ENCODE data around the gene LENEP. TPM values are rescaled to one million over a fixed set of nuclear protein-coding genes. Genes with fewer than 3 reads are reported as not detected.

The LENEP gene
- total RNA-seq, 1 donor from 2014 or later: not detected

- no peak overlapping the region for H3K4me3 ChIP-seq (ENCODE audit: insufficient read depth, low read depth, low read length)
- no peak for DNase-seq (ENCODE audit: low read depth)
- no peaks in the 10 kb centered on the region for H3K79me2 ChIP-seq (ENCODE audit: insufficient read depth, low read length)
- Mint-ChIP-seq H3K4me3 (ENCODE audit: unreplicated experiment) (no peak overlapping the region), H3K9me3 (ENCODE audit: unreplicated experiment) (no peaks in the 10 kb centered on the region), H3K36me3 (ENCODE audit: low read depth, unreplicated experiment) (peaks cover 13% of the 10 kb centered on the region), H3K4me1 (ENCODE audit: low read depth, unreplicated experiment) (peaks cover 16% of the 10 kb centered on the region), H3K27ac (ENCODE audit: unreplicated experiment) (no peak overlapping the region), H3K27me3 (ENCODE audit: low read depth, unreplicated experiment) (no peaks in the 10 kb centered on the region)
- no peak overlapping the region for H3K4me2 ChIP-seq (ENCODE audit: low read length)
- H4K20me1 ChIP-seq (ENCODE audit: insufficient read depth, low read length): peaks cover 18% of the 10 kb centered on the region
- H3K9ac ChIP-seq (ENCODE audit: low read length): no peak overlapping the region
- FAIRE-seq: no peak
- no peak overlapping the region for H3K27ac ChIP-seq (ENCODE audit: low read depth, low read length)
- H3K9me3 ChIP-seq (ENCODE audit: insufficient read depth, low read depth, low read length): no peaks in the 10 kb centered on the region
- TF ChIP-seq CTCF (IDR thresholded peaks at IDR 0.05; ENCODE audit: insufficient read depth, low read depth, low read length) (no peak), EZH2 (IDR thresholded peaks at IDR 0.05; ENCODE audit: insufficient read depth, low read length) (no peak)
- peaks cover 4% of the 10 kb centered on the region for H3K36me3 ChIP-seq (ENCODE audit: insufficient read depth, low read length)
- H3K27me3 ChIP-seq (ENCODE audit: insufficient read depth, low read length): no peaks in the 10 kb centered on the region
- no peaks in the 10 kb centered on the region for H3K4me1 ChIP-seq (ENCODE audit: insufficient read depth, low read length)
- H2AFZ ChIP-seq (ENCODE audit: low read depth, low read length): no peak overlapping the region
These were observed 47.2 kb upstream of the LENEP start for GRCh38 chr1:154945962-154946850.

DNA sequence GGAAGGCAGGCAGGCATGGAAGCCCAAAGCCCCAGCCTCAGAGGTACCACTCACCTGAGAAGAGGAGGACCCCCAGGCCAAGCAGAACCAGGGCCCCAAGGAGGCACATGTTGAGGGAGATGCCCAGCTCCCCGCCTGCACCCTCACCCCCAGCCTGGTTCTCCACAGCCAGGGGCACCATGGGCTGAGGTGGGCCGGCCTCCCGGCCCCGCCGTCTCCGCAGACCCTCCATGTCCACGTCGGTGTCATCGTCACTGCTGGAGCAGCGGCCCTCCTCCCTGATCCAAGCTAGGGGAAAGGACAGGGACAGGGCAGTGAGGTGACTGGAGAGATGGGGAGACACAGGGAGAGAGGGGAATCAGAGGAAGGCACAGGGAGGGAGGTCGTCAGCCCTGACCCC, 45.3 kb upstream of the LENEP start:
- H3K9me3 Mint-ChIP-seq (ENCODE audit: unreplicated experiment): no peaks in the 10 kb centered on the region
- H3K36me3 ChIP-seq (ENCODE audit: insufficient read depth, low read length): peaks cover 4% of the 10 kb centered on the region
- H4K20me1 ChIP-seq (ENCODE audit: insufficient read depth, low read length): peaks cover 29% of the 10 kb centered on the region
- no peak overlapping the region for H2AFZ ChIP-seq (ENCODE audit: low read depth, low read length)
- no peak overlapping the region for H3K4me2 ChIP-seq (ENCODE audit: low read length)
- no peaks in the 10 kb centered on the region for H3K27me3 Mint-ChIP-seq (ENCODE audit: low read depth, unreplicated experiment)
- no peak overlapping the region for H3K27ac Mint-ChIP-seq (ENCODE audit: unreplicated experiment)
- TF ChIP-seq CTCF (IDR thresholded peaks at IDR 0.05; ENCODE audit: insufficient read depth, low read depth, low read length) (no peak), EZH2 (IDR thresholded peaks at IDR 0.05; ENCODE audit: insufficient read depth, low read length) (no peak)
- no peak overlapping the region for H3K4me3 Mint-ChIP-seq (ENCODE audit: unreplicated experiment)
- no peak overlapping the region for H3K9ac ChIP-seq (ENCODE audit: low read length)
- no peaks in the 10 kb centered on the region for H3K9me3 ChIP-seq (ENCODE audit: insufficient read depth, low read depth, low read length)
- DNase-seq (ENCODE audit: low read depth): no peak
- no peaks in the 10 kb centered on the region for H3K27me3 ChIP-seq (ENCODE audit: insufficient read depth, low read length)
- no peak overlapping the region for H3K27ac ChIP-seq (ENCODE audit: low read depth, low read length)
- peaks cover 12% of the 10 kb centered on the region for H3K4me1 Mint-ChIP-seq (ENCODE audit: low read depth, unreplicated experiment)
- FAIRE-seq: no peak
- H3K79me2 ChIP-seq (ENCODE audit: insufficient read depth, low read length): peaks cover 5% of the 10 kb centered on the region
- no peaks in the 10 kb centered on the region for H3K4me1 ChIP-seq (ENCODE audit: insufficient read depth, low read length)
- H3K4me3 ChIP-seq (ENCODE audit: insufficient read depth, low read depth, low read length): no peak overlapping the region
- H3K36me3 Mint-ChIP-seq (ENCODE audit: low read depth, unreplicated experiment): peaks cover 18% of the 10 kb centered on the region
